Smooth muscle cell of the brain vasculature (primary cell): ENCODE data around the gene STK4.
A peak's percentile ranks its signal among the peaks of the same experiment; 100 is the strongest.

ENCODE experiments used
- DNase-seq: peaks from one replicate; pipeline ENCODE4 v3.0.0-alpha.2; 2012; ENCODE audit warnings: low read depth, low spot score

STK4 gene

DNA sequence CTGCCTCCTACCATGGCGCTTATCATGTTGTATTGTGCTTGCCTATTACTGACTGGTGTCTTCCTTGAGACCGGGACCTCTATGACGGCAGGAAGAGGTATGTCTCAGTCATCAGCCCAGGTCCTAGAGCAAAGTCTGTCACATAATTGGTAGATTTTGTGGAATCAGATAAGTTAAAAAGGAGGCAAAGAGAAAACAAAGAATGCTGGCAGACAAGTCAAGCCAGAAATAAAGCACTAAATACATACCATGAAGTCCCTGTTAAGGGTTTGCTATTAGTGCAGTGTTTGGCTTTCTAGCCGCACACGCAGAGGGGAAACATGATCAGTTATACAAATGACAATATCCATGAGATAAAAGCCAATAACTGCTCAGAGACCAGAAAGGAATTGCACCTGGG is 12.1 kb upstream of the STK4 start:
- DNase-seq, result no peak

GRCh38 chr20:44955270-44955669 is 11.0 kb upstream of the STK4 start:
- DNase-seq, result no peak

DNA sequence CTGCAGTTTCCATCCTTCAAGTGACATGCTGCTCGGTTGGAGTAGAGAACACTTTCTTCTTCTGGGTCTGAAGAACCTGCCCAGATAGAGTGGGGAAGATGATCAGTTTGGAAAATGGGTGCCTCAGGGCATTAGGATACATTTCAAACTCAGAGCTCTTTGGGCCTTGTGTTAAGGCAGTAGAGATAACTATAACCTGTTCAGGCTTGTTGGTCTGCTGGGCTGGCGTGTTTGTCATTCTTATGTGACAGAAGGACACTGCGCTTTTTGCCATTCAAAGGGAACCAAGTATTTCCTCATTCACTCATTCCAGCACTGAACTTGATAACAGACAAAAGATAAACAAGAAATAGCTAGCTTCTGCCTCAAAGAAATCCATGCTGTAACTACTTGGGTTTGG is 9.9 kb upstream of the STK4 start:
- no peak for DNase-seq

DNA sequence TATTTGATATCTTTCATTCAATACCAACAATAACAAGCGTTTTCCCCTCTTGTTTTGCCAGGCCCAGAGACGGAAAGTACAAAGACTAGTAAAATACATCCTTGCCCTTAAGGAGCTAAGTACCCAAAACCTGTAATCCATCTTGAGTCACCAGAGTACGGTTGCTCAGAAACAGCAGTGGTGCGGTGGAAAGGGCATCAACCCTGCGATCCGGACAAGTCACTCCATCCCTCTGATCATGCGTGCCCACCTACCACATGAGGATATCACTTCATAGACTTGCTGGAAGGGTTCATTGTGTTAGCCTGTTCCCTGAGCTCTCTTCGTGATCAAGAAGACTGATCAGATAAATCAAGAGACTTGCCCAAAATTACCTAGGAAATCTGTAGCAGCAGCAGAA is 8.0 kb upstream of the STK4 start:
- no peak for DNase-seq

DNA sequence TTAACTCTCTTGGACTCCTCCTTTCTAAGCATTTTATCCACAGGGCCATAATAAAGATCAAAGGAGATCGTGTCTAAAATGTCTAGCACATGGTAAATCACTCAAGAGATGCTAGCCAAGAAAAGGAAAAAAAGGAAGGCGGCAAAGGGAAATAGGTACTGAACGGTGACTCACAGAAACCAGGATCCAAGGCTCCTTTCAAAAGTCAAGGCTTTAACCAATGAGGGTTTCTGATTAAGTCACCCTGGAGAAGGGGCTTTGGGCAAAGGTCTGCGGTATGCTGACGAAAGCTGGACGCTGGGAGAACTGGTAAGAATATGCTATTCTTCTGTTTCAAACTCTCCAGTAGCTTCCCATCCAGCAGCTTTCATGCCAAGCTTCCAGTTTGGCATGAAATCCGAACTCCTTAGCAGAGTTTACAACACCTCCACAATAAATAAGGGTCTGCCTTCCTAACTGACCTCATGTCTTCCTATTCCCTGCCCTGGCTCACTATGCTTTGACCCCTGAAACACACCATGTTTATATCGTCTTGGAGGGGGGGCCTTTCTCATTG is 7.2 kb upstream of the STK4 start:
- DNase-seq, result no peak

DNA sequence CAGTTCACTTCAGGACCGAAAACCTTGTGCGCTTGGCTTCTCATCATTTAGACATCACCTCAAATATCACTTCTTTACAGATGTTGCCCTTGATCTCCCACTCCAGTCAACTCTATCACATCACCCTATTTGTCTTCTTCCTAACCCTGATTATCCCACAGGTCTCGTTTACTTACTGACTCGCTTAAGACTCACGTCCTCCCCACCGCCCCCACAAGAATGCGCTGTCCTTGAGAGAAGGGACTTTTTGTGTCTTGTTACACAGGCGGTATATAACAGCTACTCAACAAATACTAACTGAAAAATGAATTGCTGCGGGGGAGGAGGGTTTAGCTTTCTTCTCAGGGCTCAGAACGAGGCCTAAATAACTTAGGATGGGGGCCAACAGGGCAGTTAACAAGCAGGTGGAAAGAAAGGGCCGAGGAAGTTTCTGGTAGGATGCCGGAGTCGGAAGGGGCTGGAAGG is 6.6 kb upstream of the STK4 start:
- no peak for DNase-seq

GRCh38 chr20:44960103-44960852 is 6.0 kb upstream of the STK4 start, which contains the start of gene TOMM34:
TOMM34 (minus strand) TSS chr20:44960397; CDS start chr20:44960333, 64 bp downstream.
- DNase-seq, result peak; percentile 69

GRCh38 chr20:44961011-44961869 is 5.1 kb upstream of the STK4 start:
- DNase-seq, result no peak

DNA sequence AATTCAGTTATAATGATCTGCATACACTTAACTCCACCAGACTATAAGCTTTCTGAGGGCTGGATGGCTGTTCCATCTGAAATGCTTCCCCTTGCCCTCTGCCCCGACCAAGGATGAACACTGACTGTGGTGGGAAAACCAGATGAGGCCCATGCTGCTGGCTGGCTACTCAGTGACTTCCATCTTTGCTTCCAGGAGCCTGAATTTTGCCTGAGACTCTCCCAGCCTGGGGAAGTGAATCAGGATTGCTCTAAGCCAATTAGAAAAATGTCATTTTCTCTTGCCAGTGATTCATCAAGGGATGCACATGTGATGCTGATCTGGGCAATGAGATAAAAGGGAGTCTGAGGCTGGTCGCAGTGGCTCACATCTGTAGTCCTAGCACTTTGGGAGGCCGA is 4.4 kb upstream of the STK4 start:
- no peak for DNase-seq

DNA sequence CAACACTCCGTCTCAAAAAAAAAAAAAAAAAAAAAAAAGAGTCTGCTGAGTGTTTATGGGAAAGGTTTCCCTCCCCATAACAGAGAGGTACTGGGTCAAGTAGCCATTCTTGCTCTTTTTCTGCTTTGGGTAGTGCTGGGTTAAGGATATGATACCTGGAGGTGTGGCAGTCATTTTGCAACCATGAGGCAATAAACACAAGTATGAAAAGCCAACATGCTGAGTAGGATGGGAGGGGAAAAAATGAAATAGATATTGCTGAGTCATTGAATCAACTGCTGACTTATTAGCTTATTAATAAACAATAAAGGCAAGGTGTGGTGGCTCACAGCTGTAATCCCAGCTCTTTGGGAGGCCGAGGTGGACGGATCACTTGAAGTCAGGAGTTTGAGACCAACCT is 3.8 kb upstream of the STK4 start:
- DNase-seq, result no peak

DNA sequence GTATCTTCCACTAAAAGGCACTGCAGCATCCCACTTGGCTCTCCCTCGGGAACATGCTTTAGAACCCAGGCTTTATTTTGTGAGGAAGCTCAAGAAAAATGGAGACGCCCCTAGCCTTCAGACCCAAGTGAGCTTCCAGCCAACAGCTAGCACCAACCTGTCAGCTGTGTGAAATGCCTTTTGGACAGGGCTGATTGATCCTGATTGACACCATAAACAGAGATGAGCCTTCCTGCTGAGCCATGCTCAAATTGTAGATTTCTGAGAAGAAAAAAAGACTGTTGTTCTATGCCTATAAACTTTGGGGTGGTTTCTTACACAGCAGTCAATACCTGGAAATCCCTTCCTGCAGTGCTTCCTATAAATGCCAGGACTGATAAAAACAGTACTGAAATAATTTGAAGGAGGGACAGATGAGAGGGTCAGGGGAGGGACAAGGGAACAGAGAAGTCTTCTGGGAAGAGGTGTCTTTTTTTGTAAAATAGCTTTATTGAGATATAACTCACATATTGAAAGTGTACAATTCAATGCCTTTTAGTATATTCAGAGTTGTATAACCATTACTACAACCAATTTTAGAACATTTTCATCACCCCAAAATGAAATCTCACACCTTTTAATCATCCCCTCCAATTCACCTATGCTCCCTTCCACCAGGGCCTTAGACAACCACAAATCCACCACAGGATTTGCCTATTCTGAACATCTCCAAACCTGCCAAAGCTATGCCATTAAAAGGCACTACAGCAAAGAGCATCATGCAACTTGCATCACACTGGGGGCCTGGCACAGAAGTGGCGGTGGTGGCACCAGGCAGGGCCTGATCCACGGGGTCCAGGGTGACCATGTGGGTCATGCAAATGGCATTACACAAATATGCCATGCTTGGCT is 2.7 kb upstream of the STK4 start:
- DNase-seq, result no peak

DNA sequence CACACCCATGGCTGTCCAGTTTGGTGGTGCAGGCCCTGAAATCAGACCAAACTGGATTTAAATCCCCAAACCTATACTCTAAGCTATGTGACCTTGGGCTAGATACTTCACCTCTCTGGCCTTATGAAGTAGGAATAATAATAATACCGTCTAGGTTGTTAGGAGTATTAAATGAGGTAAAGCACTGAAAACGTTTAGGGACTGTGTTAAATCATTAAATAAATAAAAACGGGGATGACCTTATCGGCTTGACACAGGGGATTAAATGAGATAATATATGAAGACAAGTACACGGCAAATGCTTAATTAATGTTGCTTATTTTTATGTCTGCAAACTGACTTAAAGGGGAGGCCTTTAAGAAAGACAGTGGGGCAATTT is 672 bp upstream of the STK4 start:
- no peak for DNase-seq

GRCh38 chr20:44967207-44967807 is 995 bp downstream of the STK4 start:
- no peak for DNase-seq

DNA sequence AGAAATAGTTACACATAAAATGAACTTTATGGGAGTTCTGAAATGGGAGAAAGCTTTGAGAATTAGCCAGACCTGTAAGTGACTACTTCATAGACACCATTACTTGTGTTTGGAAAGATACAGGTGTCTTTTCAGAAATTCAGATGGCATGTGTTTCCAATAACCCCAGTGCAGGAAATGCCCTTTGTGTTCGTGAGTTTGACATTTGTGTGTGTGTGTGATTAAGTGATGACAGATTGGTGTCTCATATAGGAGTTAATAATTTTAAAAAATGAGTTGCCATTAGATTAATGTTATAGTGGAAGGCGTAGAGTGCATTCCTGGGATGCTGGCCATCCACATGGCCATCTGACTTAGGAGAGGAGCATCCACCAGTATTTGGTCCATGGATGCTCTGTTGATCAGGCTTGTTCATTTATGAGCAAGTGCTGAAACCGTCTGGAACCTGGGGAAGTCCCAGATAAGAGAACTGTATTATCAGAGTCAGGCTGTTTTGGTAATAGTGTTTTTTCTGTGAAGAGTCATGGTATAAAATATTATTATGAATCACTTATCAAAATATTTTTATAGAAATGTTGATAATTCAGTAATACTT is 3.1 kb downstream of the STK4 start:
- no peak for DNase-seq

- DNase-seq, result no peak
Measured at GRCh38 chr20:44970243-44970757, 4.0 kb downstream of the STK4 start.

DNA sequence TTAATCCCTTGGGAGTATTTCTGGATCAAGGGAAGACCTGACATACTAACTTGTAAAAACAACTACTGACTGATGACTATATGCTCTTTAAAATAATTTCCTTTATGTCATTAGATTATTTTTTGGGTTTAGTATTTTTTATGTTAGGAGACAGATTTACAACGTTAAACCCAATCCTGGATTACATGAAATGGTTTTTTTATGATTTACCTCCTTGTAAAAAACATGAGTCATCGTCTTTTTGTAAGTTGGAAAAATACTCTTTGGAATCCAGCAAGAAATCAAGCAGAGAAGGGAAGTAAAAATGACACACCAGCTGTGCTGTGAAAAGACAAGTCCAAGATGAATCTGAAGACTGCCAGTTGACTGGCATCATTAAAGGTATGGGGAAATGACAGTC is 6.7 kb downstream of the STK4 start:
- DNase-seq, result no peak

DNA sequence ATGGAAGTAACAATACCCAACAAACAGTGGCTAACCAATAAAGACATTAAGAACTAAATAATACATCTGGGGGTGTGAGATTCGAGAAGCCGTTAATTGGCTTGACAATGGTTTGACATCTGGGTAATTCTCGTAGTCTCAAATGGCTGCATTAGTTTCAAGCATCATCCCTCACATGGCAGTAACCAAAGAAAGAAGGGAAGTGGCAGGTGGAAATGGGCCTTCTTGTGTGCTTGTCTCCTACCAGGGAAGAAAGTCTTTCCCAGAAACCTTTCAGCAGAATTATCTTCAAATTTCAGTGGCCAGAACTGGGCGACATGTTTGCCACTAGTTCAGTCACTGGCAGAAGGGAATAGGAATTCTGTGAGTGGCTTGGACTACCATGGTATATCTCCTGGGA is 10.4 kb downstream of the STK4 start:
- DNase-seq, result no peak

GRCh38 chr20:44979090-44979621 is 12.8 kb downstream of the STK4 start:
- DNase-seq, result no peak

DNA sequence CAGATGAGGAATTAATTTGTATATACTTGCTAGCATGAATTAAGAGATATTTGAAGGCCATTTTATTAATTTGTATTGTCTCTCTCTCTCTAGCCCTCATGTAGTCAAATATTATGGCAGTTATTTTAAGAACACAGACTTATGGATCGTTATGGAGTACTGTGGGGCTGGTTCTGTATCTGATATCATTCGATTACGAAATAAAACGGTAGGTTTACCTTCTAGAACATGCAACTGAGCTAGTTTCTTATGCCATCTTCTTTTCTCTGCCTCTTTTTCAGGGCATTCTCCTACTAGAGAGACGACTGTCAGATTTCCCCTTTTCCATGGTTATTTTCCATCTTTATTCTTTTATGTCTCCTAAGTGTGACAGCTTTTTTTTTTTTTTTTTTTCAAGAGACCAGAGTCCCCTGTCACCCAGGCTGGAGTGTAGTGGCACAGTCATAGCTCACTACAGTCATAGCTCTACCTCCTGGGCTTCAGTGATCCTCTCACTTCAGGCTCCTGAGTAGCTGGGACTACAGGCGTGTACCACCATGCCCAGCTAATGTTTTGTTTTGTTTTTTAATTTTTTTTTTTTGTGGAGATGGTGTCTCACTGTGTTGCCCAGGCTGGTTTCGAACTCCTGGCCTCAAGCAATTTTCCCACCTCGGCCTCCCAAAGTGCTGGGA is 15.6 kb downstream of the STK4 start:
- DNase-seq, result no peak
